ENCODE measurements around the gene CACNA1H.
"Not testable (repeated sequence)": the region's sequence is repeated elsewhere in the genome, so short reads cannot be mapped to it uniquely, and the experiment has no call there.

The CACNA1H gene

DNA sequence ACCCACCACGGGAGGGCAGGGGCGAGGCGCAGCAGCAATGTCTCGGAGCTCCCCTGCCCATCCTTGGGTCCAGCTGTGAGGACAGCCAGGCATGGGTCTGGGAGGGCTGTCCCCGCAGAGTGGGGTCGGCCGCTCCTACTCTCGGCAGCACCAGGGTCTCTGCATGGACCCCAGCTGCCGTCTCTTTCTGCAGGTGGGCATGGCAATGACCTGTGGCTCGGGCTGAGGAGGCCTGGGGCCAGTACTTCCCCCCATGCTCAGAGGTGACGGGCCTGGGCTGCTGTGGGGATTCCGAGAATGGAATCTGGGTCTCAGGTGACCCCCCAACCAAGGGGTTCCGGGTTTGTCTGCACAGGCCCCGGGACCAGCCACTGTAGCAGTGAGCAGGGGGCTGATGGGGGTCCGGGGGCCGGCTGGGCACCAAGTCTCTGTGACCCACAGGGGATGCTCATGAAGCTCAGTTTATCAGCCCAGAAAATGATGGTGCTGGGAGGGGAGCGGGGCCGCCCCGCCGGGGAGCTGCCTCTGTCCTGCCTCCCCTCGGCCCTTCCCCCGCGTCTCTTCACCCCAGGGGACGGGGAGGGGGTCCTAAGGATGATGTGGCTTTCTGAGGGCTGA lies 23.5 kb downstream of the CACNA1H start:
- no peak for DNase-seq

DNA sequence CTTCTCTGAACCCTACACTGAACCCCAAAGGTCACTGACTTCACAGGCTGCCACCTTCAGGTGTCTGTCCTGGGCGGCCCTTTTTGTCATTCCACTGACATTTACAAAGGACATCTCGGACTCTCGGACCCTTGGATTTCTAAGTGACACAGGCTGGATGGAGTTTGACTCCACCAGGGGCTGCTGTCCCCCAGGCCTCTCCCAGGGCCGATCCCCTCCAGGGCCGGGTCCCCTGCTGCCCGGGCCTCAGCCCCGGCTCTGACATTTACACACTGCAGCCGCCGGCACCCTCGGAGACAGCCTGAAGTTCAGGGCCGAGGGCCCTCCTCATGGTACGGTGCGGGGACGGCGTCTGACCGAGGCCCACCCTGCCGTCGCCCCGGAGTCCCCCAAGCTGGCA lies 24.1 kb downstream of the CACNA1H start:
- no peak for DNase-seq

DNA sequence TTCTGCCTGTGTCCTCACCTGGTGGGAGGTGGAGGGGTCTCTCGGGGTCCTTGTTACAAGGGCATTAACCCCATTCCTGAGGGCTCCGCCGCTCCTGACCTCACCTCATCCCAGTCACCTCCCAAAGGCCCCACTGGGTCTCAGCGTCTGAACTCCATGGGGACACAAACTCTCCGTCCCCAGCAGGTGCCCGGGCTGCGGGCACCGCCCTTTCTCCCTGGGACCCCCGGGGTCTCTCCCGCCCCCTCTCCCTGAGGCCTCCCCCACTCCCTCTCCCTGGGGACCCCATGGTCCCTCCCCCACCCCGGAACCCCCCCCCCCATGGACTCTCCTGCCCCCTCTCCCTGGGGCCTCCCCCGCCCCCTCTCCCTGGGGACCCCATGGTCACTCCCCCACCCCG lies 24.8 kb downstream of the CACNA1H start:
- no peak for DNase-seq

DNA sequence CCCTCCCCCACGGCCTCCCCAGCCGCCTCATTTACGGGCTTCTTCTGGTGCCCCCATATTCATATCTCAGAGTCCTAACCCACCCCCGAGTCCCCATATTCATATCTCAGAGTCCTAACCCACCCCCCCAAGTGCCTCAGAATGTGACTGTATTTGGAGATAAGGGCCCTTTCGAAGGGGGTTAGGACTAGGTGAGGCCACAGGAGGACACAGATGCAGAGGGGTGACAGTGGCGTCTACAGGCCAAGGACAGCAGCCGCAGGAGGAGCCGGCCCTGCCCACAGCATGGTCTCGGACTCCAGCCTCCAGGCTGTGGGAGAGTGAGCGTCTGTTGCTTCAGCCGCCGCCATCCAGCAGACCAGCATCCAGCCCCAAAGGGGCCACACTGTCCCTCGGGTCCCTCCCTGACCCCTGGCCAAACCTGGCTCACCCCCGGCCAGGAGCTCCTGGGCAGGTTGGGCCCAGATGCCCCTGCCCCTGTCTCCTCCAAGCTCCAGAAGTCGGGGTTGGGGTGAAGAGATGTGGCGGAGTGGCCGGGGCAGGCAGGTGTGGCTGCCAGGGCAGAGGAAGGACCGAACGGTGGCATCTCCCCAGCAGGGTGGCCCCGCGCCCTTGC lies 25.5 kb downstream of the CACNA1H start:
- DNase-seq = no peak

DNA sequence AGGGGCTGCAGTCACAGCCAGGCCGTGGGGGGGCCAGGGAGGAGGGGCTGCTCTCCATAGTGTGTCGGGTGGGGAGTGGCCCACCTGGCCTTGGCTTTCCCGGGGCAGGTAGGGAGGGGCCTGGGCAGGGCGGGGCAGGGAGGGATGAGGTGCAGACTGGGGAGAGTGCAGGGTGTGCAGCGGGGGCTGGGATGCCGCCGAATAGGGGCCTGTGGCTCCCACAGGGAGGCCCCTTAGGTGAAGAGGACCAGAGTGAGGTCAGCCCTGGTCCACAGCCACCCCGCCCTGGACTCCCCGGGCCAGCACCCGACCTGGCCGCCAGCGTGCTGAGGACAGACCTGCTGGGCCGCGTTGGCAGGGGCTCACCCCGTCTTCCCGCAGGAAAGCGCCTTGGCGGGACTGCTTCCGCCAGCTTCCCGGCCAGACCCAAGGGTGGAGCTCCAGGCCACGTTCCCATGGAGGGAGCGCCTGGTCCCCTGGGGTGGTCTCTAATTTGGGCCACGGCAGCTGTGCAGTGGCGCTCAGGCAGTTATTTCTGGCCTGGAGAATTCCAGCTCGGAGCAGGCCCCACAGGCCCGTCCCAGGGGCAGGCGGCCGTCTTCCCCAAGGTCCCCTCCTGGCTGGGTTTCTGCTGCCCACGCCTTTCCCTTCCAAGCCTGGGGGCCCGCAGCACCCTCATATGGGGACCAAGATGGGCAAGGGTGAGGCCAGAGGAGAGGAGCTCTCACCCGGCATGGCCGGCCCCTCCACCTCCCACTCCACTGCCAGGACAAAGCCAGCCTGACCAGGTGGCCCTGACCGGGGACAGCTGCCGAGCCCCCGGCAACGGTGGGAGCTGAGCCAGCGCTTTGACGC lies 27.9 kb downstream of the CACNA1H start:
- no peak for DNase-seq

DNA sequence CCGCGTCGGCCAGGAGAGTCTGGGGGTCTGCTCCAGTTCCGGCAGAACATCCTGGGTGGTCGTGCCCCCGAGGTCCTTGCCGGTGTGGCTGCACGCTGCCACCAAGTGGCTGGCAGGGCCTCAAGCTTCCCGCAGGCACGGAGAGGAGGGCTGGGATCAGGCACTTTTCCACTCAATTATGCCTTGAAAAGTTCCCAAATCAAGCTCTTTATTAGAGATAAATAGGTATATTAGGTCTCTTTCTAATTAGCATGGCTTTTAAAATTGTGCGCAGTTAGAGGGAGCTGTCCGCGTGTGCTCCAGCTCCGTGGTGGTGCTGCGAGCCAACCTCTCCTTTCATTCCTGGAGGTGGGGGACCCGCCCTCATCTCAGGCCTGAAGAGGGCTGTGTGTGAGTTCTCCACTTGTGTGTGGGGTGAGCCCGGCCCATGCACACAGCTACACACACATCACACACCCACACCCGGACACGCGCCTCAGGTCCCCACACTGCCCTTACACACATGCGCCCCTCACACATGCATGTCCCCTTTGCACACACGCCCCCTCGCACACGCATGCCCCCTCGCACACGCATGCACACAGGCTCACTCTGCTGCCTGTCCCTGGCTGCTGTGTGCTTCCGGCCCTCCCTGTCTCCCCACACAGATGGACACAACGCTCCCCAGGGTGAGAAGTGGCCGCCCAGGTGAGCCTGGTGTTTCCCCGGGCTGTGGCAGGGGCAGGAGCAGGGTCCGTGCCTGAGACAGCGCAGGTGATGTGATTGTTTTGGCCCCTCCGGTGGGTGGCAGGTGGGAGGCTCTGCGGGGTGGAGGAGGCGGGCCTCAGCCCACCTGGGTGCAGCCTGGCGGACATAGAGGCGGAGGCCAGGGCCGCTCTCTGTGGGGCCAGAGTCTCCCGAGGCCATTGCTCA lies 28.8 kb downstream of the CACNA1H start:
- no peak for DNase-seq

DNA sequence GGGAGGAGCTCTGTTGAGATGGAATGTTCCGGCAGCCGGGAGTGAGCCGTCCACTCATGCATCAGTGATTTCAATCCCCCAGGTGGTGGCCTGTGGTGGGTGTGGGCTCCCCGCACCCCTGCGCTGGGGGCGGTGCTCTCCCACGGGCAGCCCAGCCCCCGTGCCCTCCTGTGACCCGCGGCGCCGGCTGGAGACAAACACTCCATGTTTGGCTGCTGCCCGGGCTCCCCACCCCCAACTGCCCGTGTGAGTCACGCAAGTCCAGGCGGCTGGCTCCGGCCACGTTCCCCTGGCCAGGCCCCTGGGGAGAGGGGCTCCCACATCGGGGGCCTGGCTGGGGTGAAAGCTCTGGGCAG lies 29.4 kb downstream of the CACNA1H start:
- DNase-seq = no peak

DNA sequence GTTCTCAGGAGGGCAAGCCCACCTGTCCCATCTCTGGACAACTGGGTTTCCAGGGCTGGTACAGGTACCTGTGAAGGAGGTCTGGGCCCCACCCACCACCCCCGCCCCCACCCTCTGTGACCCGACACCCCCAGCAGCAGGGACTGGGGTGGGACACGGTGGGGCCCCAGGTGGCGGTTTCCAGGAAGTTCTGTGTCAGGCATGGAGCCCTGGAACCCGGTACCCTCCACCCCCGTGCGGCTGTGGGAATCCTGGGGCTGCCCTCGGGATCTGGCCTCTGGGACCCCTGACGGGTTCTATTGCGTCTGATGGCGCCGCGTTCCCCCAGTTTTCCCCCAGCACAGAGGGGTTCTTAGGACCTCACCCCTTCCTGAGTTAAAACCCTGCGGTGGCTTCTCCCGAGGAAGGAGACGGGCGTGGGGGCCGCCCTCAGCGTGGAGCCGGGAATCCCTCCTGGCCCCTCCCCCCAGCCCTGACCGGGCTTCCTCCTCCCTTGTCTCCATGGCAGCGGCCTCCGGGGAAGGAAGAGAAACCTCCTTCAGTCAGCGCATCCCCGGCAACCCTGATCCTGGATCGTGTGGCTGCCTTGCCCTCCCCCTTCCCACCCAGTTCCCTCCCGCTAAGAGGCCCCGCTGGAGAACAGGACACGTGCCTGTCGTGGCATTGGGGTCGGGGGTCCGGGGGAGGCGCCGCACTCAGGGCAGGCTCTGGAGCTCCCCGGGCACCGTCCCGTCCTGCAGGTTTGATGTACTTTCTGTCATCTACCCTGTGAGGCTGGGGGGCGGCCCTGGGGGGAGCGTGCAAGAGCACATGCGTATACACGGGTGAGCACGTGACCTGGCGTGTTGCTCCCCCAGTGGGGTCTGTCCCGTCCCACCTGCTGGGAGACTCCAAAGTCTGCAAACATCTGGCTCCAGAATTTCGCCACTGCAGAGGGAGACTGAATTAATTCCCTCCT lies 30.3 kb downstream of the CACNA1H start:
- DNase-seq = no peak

DNA sequence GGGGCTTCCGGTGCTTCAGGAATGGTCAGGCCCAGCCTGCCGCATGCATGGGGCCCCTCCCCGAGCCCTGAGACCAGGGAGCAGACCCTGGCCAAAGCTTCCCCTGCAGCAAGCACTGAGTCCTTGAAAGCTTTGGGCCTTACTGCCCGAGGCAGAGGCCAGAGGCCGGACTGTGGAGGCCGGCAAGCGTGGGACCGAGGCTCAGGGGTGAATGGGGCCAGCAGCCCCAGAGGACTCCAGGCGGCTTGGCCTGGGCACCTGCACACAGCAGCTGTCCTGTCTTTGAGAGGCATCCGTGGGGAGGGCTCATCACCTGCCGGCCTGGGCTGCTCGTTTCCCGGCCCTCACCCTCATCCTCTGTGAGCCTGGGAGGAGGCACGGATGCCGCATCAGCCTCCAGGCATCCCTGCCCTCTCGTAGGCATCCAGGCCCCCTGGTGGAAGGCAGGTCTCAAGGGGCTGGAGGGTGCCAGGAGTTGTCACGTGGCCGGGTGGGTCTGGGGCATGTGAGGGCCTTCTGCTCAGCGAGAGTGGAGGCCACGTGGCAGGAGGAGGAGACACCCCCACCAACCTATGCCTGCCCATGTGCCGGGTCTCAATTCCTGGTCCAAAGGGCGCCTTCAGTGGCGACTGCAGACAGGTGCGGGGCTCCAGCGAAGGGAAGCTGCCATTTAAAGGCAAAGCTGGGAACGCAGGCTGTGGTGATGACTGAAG lies 31.4 kb downstream of the CACNA1H start:
- no peak for DNase-seq

DNA sequence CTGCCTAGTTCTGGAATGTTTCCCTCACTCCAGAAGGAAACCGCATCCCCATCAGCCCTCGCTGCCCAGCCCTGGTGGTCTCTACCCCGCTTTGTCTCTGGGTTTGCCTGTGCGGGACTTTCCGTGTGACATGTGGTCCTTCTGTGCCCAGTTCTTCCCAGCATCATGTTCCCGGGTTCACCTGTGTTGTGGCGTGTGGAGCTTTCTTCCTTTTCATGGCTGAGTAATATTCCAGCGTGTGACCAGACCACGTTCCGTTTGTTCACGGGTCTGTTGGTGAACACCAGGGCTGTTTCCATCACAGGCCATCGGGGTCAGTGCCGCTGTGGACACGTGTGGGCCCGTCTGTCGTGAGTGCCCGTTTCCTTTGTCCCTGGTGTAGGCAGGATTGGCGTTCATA lies 32.1 kb downstream of the CACNA1H start:
- DNase-seq = no peak

DNA sequence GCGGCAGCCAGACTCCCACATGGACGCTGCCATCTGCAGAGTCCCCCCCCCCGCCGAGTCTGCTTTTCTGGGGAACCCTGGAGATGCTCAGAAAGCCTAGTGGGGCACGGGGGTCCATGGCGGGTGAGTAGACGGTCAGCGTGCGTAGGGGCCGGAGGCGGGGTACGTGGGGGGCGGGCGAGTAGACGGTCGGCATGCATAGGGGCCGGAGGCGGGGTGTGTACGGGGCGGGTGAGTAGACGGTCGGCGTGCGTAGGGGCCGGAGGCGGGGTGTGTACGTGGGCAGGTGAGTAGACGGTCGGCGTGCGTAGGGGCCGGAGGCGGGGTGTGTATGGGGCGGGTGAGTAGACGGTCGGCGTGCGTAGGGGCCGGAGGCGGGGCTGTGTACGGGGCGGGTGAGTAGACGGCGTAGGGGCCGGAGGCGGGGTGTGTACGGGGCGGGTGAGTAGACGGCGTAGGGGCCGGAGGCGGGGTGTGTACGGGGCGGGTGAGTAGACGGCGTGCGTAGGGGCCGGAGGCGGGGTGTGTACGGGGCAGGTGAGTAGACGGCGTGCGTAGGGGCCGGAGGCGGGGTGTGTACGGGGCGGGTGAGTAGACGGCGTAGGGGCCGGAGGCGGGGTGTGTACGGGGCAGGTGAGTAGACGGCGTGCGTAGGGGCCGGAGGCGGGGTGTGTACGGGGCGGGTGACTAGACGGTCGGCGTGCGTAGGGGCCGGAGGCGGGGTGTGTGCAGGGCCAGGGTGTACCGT lies 32.7 kb downstream of the CACNA1H start:
- DNase-seq = not testable (repeated sequence)

DNA sequence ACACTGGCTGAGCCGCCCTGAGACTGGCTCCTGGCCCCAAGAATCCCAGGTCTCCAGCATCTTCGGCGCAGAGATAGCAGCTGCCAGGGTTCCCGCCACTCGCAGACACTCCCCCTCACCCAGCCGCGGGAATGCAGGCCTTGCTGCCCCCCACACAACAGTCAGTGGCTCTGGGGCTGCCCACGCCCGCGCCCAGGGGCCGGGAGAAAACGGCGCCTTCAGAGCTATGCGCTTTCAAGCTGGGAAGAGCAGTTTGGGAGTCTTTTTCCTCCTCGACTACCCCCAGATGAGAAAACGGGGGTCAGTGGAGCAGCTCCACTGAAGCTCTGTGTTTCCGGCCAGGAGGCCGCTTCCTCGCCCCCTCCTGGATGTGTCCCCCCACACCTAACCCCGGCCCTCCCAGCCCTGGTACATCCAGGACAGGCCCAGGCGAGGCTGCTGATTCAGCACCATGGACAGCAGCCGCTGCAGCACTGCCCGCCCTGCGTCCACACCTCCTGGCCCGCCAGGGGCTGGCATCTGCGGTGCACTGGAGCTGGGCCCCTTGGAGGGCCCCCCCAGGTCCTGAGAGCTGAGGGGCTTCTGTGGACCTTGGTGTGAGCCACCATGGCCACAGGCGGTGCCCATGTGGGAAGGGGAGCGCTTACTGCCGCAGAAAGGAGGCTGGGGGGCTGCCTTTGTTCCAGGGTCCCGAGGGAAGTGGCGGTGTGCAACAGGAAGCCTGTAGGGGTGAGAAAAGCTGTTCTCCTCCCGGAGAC lies 35.7 kb downstream of the CACNA1H start:
- DNase-seq = peak; percentile 26

DNA sequence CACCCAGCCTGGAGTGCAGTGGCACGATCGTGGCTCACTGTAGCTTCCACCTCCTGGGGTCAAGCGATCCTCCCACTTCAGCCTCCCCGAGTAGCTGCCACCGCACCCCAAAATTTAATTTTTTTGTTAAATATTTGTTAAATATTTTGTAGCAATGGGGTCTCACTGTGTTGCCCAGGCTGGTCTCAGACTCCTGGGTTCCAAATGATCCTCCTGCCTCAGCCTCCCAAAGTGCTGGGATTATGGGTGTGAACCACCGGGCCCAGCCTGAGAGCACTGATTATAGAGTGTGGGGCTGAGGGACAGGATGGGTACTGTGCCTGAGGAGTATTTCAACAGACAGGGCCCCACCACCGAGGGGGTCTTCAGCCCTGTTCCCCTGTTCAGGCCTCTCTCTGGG lies 36.5 kb downstream of the CACNA1H start:
- DNase-seq = no peak

DNA sequence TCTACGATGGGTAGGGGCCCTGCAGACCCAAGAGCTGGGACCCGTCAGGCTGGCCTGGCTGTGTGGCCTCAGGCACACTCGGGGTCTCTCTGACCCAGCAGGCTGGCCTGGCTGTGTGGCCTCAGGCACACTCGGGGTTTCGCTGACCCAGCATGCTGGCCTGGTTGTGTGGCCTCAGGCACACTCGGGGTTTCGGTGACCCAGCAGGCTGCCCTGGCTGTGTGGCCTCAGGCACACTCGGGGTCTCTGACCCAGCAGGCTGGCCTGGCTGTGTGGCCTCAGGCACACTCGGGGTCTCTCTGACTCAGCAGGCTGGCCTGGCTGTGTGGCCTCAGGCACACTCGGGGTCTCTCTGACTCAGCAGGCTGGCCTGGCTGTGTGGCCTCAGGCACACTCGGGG lies 37.9 kb downstream of the CACNA1H start:
- not testable (repeated sequence) for DNase-seq

DNA sequence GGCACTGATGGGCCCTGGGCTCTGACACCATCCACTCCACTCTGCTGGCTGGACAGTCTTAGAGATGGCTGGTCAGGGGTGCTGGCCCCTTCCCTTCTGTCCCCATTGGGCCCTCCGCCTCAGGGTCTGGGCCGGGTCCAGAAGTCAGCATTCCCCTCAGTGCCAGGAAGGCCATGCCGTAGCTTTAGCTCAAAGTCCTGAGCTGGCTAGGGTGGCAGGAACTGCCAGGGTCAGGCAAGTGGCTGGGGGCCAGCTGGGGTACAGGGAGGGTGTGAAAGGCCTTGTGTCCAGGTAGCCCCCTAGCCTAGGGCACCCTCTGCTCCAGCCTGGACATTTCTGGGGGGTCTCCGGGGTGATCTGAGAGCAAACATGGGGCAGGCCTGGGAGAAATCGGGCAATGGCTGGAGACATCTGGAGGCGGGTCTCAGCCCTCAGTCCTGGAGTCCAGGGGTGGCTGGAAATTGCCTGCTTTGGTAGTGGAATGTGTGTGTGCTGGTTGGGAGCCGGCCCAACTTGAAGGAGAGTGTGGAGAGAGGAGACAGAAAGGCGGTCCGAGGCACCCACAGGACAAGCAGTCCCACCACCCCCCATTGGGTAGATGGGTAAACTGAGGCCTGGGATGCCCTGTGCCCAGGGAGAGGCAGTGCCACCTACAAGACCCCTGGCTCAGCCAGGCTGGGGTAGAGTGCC lies 39.6 kb downstream of the CACNA1H start:
- DNase-seq = no peak

DNA sequence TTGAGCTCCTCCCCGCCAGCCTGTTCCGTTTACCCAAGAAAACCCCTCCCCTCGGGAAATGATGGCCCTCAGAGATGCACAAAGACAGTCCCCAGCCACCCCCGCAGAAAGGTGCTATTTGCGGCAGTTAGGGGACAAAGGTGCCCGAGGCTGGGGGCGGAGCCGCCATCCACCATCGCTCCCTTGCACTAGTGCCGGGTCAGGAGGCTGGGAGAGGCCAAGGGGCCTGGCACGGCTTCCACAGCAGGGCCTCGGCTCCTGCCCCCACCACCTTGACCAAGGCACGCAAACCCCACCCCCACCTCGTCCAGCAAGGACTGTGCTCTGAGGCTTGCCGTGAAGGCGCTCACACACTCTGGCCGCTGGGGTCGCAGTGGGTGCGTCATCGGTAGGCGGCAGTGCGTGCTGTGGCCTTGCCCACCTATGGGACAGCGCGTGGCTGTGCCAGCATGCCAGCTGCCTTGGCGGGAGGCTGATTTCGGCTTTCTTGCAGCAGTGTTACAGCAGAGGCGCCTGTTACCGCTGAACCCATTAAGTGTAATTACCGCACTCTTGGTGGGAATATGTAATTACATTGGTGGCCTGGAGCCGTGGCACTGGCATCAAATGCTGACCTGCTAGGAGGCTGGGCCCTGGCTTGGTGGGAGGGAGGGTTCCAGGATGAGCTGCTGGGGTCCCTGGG lies 40.4 kb downstream of the CACNA1H start:
- no peak for DNase-seq

DNA sequence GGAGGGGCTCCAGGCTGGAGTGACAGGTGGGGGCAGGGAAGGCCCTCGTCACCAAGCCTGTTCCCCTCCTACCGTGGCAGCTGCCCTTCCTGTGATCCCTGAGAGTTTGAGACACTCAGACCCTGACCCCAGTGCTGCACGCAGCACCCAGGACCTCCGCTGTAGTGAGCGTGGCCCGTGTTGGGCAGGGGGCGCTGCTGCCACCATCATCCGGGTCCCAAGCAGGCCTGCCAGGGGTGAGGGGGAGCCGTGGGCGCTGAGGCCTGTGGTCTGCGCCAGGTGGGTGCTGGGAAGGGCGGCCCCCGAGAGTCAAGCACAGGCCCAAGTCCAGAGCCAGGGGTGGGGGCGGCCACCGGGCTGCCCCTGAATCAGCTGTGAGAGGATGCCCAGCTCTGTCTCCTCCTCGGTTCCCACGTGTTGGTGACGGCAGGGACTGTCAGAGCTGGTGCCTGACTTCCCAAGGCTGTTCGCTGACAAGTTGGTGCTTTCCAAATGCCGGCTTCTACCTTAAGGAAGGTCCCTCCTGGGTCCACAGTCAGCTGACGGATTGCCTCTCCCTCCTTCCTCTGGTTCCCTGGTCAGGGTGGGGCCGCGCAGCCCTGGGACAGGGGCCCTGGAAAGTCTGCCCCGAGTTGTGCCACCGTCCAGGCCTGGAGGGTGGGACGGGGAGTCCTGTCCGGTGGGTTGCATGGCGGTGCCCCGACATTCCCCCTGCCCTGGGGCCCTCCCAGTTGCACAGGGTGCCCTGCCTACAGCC lies 41.1 kb downstream of the CACNA1H start:
- DNase-seq = no peak

Measured in CD4-positive, alpha-beta T cell treated with Interleukin-17A for 1 hour (primary cell).